Mesendoderm (in vitro differentiated cells): ENCODE measurements around the gene KLK14.

Experiments used
- DNase-seq: peaks from one replicate; pipeline ENCODE4 v3.0.0; 2013
- H2AK5ac ChIP-seq: 2 replicates; pipeline ENCODE4 v1.6.1; 2013; ENCODE audit warnings: low read length, inconsistent platforms
- H2BK120ac ChIP-seq: 2 replicates; pipeline ENCODE4 v1.6.1; 2013; ENCODE audit warnings: low read depth, mild to moderate bottlenecking, low read length, moderate library complexity, mixed read lengths
- H2BK15ac ChIP-seq: replicated peaks from 2 replicates; pipeline ENCODE4 v1.6.1; 2013; ENCODE audit warnings: low read depth, mild to moderate bottlenecking, moderate library complexity
- H2BK5ac ChIP-seq: 2 replicates; pipeline ENCODE4 v1.6.1; 2013; ENCODE audit warnings: low read length, inconsistent platforms
- H3K18ac ChIP-seq: 2 replicates; pipeline ENCODE4 v1.6.1; 2013; ENCODE audit warnings: mild to moderate bottlenecking, low read length, mixed read lengths
- H3K23ac ChIP-seq: one replicate; pipeline ENCODE4 v1.6.1; 2013; ENCODE audit warnings: low read length
- H3K27ac ChIP-seq: 2 replicates; pipeline ENCODE4 v1.5.1; 2013; ENCODE audit warnings: low read depth, mild to moderate bottlenecking, inconsistent platforms, low read length, moderate library complexity
- H3K27me3 ChIP-seq: 2 replicates; pipeline ENCODE4 v1.6.1; 2013; ENCODE audit warnings: low read length, control low read depth, mild to moderate bottlenecking, inconsistent platforms; ENCODE audit not compliant: insufficient read depth, poor library complexity
- H3K36me3 ChIP-seq: 2 replicates; pipeline ENCODE4 v1.6.1; 2013; ENCODE audit warnings: low read length, inconsistent platforms; ENCODE audit not compliant: control insufficient read depth, insufficient read depth
- H3K4ac ChIP-seq: one replicate; pipeline ENCODE4 v1.6.1; 2013; ENCODE audit warnings: low read depth, mild to moderate bottlenecking, low read length, moderate library complexity
- H3K4me1 ChIP-seq: 2 replicates; pipeline ENCODE4 v1.6.1; 2013; ENCODE audit warnings: low read depth, low read length, inconsistent platforms; ENCODE audit not compliant: control insufficient read depth
- H3K4me2 ChIP-seq: 2 replicates; pipeline ENCODE4 v1.6.1; 2013; ENCODE audit warnings: low read length
- H3K4me3 ChIP-seq: 2 replicates; pipeline ENCODE4 v1.5.1; 2013; ENCODE audit warnings: mild to moderate bottlenecking, low read length
- H3K56ac ChIP-seq: one replicate; pipeline ENCODE4 v1.6.1; 2013; ENCODE audit warnings: low read length
- H3K79me1 ChIP-seq: 2 replicates; pipeline ENCODE4 v1.6.1; 2013; ENCODE audit warnings: low read length, inconsistent platforms
- H3K79me2 ChIP-seq: 2 replicates; pipeline ENCODE4 v1.6.1; 2013; ENCODE audit warnings: mild to moderate bottlenecking, low read length; ENCODE audit not compliant: control insufficient read depth, insufficient read depth
- H3K9ac ChIP-seq: 2 replicates; pipeline ENCODE4 v1.6.1; 2013; ENCODE audit warnings: low read length, inconsistent platforms
- H4K5ac ChIP-seq: one replicate; pipeline ENCODE4 v1.6.1; 2013; ENCODE audit warnings: low read length
- H4K8ac ChIP-seq: one replicate; pipeline ENCODE4 v1.6.1; 2013; ENCODE audit warnings: low read depth, mild to moderate bottlenecking, control low read depth, low read length, moderate library complexity
- WGBS: extraction: QIAGEN DNeasy Blood & Tissue Kit; methylation state at CpG from one replicate; pipeline ENCODE4 v1.1.7; 2013; ENCODE audit warnings: low lambda C conversion rate, missing lambda C conversion rate; ENCODE audit not compliant: insufficient coverage; ENCODE audit errors: extremely low coverage; 5-methylcytosine and 5-hydroxymethylcytosine counted together

Gene KLK14

GRCh38 chr19:51108066-51108804, 25.5 kb upstream of the KLK14 start, which contains the start of gene CTU1:
TSS of gene CTU1 (minus strand) at chr19:51108409. CDS start at chr19:51104569, 3,840 bp downstream.
- H3K4me1 ChIP-seq, result no peaks in the 10 kb centered on the region
- H3K79me1 ChIP-seq, result peaks cover 4% of the 10 kb centered on the region
- no peak within 1 kb of the TSS for H4K5ac ChIP-seq
- no peak within 1 kb of the TSS for H2BK120ac ChIP-seq
- WGBS, result no CpG with 5 or more reads among the region's 43 CpGs
- no peak within 1 kb of the TSS for H3K4ac ChIP-seq
- peak within 1 kb of the TSS; percentile 84 for H3K4me2 ChIP-seq
- no peak within 1 kb of the TSS for H2BK5ac ChIP-seq
- H3K4me3 ChIP-seq, result peak within 1 kb of the TSS; percentile 80
- H2BK15ac ChIP-seq, result no peak within 1 kb of the TSS
- no peak within 1 kb of the TSS for H3K27ac ChIP-seq
- H3K56ac ChIP-seq, result peak within 1 kb of the TSS; percentile 92
- no peak within 1 kb of the TSS for H4K8ac ChIP-seq
- no peak within 1 kb of the TSS for H3K23ac ChIP-seq
- no peaks in the 10 kb centered on the region for H3K79me2 ChIP-seq
- H3K18ac ChIP-seq, result no peak within 1 kb of the TSS
- DNase-seq, result peak; percentile 100
- H3K27me3 ChIP-seq, result no peaks in the 10 kb centered on the region
- no peaks in the 10 kb centered on the region for H3K36me3 ChIP-seq
- peak within 1 kb of the TSS; percentile 77 for H3K9ac ChIP-seq
- no peak within 1 kb of the TSS for H2AK5ac ChIP-seq

GRCh38 chr19:51107406-51108065, 24.8 kb upstream of the KLK14 start:
- H2BK120ac ChIP-seq, result no peak overlapping the region

GRCh38 chr19:51103926-51104341, 21.2 kb upstream of the KLK14 start:
- H3K4me1 ChIP-seq, result no peaks in the 10 kb centered on the region
- no peak overlapping the region for H3K18ac ChIP-seq
- no peaks in the 10 kb centered on the region for H3K36me3 ChIP-seq
- no peaks in the 10 kb centered on the region for H3K27me3 ChIP-seq
- no peak overlapping the region for H3K4ac ChIP-seq
- no peak overlapping the region for H3K27ac ChIP-seq
- H3K79me1 ChIP-seq, result peaks cover 4% of the 10 kb centered on the region
- H4K8ac ChIP-seq, result no peak overlapping the region
- H3K23ac ChIP-seq, result no peak overlapping the region
- no peak overlapping the region for H3K4me2 ChIP-seq
- no peak overlapping the region for H3K9ac ChIP-seq
- H3K79me2 ChIP-seq, result no peaks in the 10 kb centered on the region
- no peak overlapping the region for H3K56ac ChIP-seq
- DNase-seq, result no peak
- no peak overlapping the region for H4K5ac ChIP-seq
- H2AK5ac ChIP-seq, result no peak overlapping the region
- WGBS, result no CpG with 5 or more reads among the region's 49 CpGs
- H2BK5ac ChIP-seq, result no peak overlapping the region
- no peak overlapping the region for H3K4me3 ChIP-seq
- H2BK120ac ChIP-seq, result no peak overlapping the region
- no peak overlapping the region for H2BK15ac ChIP-seq

More at GRCh38 chr19:51107406-51108065, 24.8 kb upstream of the KLK14 start:
- Histone ChIP-seq H3K56ac (peak overlapping the region; percentile 92), H3K27ac (no peak overlapping the region), H3K4me3 (peak overlapping the region; percentile 80), H3K4me2 (peak overlapping the region; percentile 84), H3K79me2 (no peaks in the 10 kb centered on the region), H3K9ac (peak overlapping the region; percentile 77), H4K8ac (no peak overlapping the region), H3K4me1 (no peaks in the 10 kb centered on the region), H3K18ac (no peak overlapping the region), H2BK15ac (no peak overlapping the region), H3K36me3 (no peaks in the 10 kb centered on the region), H2AK5ac (no peak overlapping the region), H3K79me1 (peaks cover 4% of the 10 kb centered on the region), H4K5ac (no peak overlapping the region), H3K4ac (no peak overlapping the region), H2BK5ac (no peak overlapping the region), H3K27me3 (no peaks in the 10 kb centered on the region), H3K23ac (no peak overlapping the region)
- WGBS, result no CpG with 5 or more reads among the region's 18 CpGs
- DNase-seq, result peak; percentile 79

- H2BK5ac ChIP-seq, result no peak overlapping the region
- H3K27ac ChIP-seq, result no peak overlapping the region
- DNase-seq, result no peak
- WGBS, result no CpG with 5 or more reads among the region's 7 CpGs
- H2AK5ac ChIP-seq, result no peak overlapping the region
- H3K9ac ChIP-seq, result no peak overlapping the region
- no peaks in the 10 kb centered on the region for H3K36me3 ChIP-seq
- no peaks in the 10 kb centered on the region for H3K4me1 ChIP-seq
- no peaks in the 10 kb centered on the region for H3K79me2 ChIP-seq
- H2BK15ac ChIP-seq, result no peak overlapping the region
- H3K4me3 ChIP-seq, result no peak overlapping the region
- H4K8ac ChIP-seq, result no peak overlapping the region
- H2BK120ac ChIP-seq, result no peak overlapping the region
- H3K23ac ChIP-seq, result no peak overlapping the region
- H3K79me1 ChIP-seq, result peaks cover 4% of the 10 kb centered on the region
- H3K27me3 ChIP-seq, result no peaks in the 10 kb centered on the region
- no peak overlapping the region for H3K18ac ChIP-seq
- no peak overlapping the region for H3K4ac ChIP-seq
- no peak overlapping the region for H4K5ac ChIP-seq
- no peak overlapping the region for H3K4me2 ChIP-seq
- H3K56ac ChIP-seq, result no peak overlapping the region
Measured at GRCh38 chr19:51102991-51103390, 20.3 kb upstream of the KLK14 start.

GRCh38 chr19:51101171-51101865, 18.6 kb upstream of the KLK14 start:
- no peak overlapping the region for H2BK15ac ChIP-seq
- no peaks in the 10 kb centered on the region for H3K79me1 ChIP-seq
- H3K36me3 ChIP-seq, result no peaks in the 10 kb centered on the region
- no peak overlapping the region for H3K56ac ChIP-seq
- H3K9ac ChIP-seq, result no peak overlapping the region
- H2BK120ac ChIP-seq, result no peak overlapping the region
- WGBS, result no CpG with 5 or more reads among the region's 5 CpGs
- no peak overlapping the region for H4K5ac ChIP-seq
- H3K79me2 ChIP-seq, result no peaks in the 10 kb centered on the region
- no peak overlapping the region for H4K8ac ChIP-seq
- H3K4me3 ChIP-seq, result no peak overlapping the region
- no peak for DNase-seq
- no peak overlapping the region for H2BK5ac ChIP-seq
- no peak overlapping the region for H3K23ac ChIP-seq
- no peak overlapping the region for H3K27ac ChIP-seq
- no peaks in the 10 kb centered on the region for H3K4me1 ChIP-seq
- H3K4ac ChIP-seq, result no peak overlapping the region
- H3K4me2 ChIP-seq, result no peak overlapping the region
- no peaks in the 10 kb centered on the region for H3K27me3 ChIP-seq
- no peak overlapping the region for H2AK5ac ChIP-seq
- no peak overlapping the region for H3K18ac ChIP-seq
